GM19395 (cell line): ENCODE data around the gene FANCD2.
"Not testable (repeated sequence)": the region's sequence is repeated elsewhere in the genome, so short reads cannot be mapped to it uniquely, and the experiment has no call there.

ENCODE experiments used
- ATAC-seq: cut with Tn5 transposase; IDR thresholded peaks from one replicate; pipeline ENCODE4 v1.9.1; 2021; ENCODE audit warnings: mild to moderate bottlenecking, moderate library complexity; ENCODE audit not compliant: unreplicated experiment

FANCD2 gene

DNA sequence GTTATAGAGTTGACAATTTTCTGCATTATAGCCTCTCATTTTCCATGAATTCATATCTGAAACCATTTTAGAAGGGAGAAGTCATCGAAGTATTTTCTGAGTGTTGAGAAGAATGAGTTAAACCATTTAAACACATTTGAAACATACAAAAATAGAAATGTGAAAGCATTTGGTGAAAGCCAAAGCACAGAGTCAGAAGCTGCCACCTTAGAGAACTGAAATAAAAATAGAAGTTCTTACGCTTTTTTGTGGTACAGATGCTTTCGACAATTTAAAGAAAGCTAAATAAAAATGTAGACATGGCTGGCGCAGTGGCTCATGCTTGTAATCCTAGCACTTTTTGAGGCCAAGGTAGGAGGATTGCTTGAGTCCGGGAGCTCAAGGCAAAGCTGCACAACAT lies 72.8 kb downstream of the FANCD2 start:
- ATAC-seq = no peak

DNA sequence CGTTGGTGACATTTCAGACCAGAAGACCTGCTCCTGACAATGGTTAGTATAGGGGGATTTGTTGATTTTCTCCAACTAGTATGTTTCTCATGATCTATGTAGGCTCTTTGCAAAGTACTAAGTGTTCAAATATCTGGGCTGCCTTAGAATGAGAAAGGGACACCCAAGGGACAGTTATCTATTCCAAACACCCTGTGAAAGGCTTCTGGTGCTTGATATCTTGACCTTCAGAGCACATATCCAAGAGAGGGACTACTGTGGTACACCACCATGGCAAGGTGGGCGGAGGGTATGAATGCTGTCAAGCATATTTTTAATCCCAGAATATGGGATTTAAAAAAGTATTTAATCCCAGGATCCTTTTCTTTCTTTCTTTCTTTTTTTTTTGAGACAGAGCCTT lies 80.7 kb downstream of the FANCD2 start:
- no peak for ATAC-seq

DNA sequence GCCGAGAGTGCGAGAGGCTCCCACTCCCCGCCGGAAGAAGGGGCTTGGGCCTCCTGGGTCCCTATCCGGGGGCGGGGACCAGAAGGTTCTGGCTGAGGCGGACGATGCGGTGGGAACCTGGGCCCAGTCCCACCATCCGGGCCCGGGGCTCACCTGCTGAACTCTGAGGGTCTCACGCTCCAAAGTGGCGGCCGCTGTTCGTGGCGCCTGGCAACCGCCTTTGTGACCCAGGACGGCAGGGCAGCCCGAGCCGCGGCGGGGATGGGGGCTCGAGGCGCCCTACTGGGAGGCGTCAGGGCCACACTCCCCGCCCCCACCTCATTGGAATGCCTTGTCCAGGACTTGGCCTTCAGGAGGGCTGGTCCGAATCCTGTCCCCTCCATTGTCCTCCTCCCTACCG lies 81.9 kb downstream of the FANCD2 start, which contains the start of gene FANCD2OS:
TSS of gene FANCD2OS (minus strand) at position 165 of the 400 bp plus-strand sequence. CDS start 3,481 bp downstream, outside the sequence.
- ATAC-seq = no peak

DNA sequence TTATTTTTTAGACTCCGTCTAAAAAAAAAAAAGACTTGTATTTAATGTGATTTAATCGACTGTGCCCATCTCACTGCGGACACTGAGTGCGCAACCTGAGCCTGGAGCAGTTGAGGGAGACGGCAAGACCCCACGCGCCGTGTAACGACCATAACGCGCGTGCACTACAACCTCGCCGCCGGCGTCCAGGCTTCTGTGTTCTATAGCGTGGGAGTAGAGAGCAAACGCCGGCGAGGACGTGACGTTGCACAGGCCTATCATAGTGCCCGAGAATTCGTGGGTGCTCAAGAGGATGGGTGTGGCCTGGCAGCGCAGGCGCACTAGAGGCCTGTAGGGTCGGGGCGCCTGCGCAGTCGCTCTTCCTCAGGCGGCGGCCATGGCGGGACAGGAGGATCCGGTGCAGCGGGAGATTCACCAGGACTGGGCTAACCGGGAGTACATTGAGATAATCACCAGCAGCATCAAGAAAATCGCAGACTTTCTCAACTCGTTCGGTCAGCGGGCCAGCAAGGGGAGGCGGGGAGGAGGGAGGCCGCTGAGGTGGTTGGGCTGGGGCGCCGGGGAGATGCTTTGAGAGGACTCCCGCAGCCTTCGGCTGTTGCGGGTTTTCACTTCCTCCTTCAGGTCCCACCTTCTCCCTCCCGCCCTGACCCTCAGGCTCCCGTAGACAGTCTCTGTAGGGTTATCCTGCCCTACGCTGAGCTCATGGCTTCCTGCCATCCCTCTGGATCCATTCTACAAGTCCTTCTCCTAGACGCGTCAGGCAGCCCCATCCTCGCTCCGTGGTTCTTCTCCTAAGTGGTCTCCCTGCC lies 89.3 kb downstream of the FANCD2 start, which contains the start of gene BRK1:
TSS of gene BRK1 (plus strand) at position 350 of the 812 bp plus-strand sequence. CDS start at position 377, 27 bp downstream.
- ATAC-seq = peak; percentile 97

DNA sequence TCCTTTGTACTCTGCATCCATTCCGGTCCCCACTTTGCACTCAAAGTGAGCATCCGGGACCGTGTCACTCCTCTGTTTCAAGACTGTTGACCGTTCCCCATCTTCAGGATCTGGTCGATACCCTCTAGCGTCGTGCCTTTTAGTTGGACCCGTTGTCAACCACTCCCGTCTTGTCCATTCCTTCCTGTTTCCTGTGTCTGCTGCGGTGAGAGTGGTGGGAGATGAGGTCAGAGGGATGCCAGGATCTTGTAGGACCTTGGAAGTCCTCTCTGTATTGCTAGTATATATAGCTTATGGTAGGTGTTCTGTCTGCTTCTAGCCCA lies 89.9 kb downstream of the FANCD2 start:
- no peak for ATAC-seq

DNA sequence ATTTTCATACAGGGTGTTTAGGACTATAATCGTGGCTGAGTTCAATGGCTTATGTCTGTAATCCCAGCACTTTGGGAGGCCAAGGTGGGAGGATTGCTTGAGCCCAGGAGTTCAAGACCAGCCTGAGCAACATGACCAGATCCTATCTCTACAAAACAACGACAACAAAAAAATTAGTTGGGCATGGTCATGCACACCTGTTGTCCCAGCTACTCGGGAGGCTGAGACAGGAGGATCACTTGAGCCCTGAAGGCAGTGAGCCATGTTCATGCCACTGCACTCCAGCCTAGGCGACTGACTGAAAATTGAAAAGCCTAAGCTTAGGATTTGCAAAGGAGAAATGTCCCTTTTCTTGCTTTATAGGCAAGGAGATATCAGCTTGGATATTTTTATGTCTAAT lies 90.7 kb downstream of the FANCD2 start:
- ATAC-seq = no peak

DNA sequence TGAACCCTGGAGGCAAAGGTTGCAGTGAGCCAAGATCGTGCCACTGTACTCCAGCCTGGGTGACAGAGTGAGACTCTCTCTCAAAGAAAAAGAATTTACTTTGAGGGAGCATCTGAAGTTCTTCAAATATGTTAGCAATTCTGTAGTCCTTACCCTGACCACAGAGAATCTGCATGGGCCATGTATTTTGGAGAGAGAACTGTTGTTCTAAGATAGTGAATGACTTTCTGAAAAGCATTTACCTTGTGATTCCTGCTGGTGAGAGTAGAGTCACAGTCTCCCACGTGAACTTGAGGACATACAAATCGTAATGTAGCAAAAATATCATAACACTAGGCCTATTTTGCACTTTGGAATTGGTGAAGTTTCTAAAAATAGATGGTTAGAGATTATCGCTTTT lies 93.1 kb downstream of the FANCD2 start:
- ATAC-seq = no peak

DNA sequence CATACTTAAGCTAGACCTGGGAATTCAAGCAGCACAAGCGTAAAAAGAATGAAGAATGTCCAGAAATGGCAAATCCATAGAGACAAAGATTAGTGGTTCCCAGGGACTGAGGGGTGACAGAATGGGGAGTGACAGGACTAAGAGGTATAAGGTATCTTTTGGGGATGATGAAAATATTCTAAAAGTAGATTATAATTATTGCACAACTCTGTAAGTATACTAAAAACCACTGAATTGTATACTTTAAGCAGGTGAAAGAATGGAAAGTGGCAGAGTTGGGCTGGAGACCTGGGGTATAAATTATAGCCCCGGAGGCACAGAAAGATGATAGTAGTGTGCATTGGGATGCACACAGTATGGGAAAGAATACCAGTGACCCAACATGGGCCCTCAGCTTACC lies 94.8 kb downstream of the FANCD2 start:
- ATAC-seq = no peak

DNA sequence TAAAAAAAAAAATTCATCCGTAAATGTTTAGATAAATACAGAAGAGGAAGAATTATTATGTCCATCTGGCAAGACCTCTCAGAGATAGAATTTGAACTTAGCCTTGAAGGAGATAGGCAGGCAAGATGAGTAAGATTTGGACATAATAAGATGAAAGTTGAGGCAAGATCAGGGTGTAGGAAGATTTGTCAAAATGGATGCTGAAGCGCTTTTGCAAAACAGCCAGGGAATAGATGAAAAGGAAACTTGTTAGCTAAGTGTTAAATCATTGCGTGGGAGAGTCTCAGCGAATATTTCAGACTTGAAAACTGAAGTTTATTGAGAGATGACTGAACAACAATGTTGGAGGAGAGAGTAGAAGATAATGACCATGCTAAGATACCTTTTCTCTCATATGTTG lies 96.5 kb downstream of the FANCD2 start:
- ATAC-seq = no peak

DNA sequence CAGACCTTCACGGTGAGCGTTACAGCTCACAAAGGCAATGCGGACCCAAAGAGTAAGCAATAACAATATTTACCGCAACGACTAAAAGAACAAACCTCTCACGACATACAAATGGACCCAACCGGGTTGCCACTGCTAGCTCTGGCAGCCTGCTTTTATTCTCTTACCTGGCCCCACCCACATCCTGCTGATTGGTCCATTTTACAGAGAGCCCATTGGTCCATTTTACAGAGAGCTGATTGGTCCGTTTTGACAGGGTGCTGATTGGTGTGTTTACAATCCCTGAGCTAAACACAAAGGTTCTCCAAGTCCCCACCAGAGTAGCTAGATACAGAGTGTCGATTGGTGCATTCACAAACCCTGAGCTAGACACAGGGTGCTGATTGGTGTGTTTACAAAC lies 109.6 kb downstream of the FANCD2 start:
- not testable (repeated sequence) for ATAC-seq

DNA sequence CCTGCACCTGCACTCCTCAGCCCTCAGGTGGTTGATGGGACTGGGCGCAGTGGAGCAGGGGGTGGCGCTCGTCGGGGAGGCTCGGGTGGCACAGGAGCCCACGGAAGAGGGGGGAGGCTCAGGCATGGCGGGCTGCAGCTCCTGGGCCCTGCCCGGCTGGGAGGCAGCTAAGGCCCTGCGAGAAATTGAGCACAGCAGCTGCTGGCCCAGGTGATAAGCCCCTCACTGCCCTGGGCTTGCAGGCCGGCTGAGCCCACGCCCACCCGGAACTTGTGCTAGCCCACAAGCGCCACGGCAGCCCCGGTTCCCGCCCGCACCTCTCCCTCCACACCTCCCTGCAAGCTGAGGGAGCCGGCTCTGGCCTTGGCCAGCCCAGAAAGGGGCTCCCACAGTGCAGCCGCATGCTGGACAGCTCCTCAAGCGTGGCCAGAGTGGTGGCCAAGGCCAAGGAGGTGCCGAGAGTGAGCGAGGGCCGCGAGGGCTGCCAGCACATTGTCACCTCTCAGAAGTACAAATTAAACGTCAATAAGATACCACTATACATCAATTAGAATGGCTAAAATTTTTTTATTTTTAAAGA lies 110.3 kb downstream of the FANCD2 start:
- no peak for ATAC-seq

DNA sequence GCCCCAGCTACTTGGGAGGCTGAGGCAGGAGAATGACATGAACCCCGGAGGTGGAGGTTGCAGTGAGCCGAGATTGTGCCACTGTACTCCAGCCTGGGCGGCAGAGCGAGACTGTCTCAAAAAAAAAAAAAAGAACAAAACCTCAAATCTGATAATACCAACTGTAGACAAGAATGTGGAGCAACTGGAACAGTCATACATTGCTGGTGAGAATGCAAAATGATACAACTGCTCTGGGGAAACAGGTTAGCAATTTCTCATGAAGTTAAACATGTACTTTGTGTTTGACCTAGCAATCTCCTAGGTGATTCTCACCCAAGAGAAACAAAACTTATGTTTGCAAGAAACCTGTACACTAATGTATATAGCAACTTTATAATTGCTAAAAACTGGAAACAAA lies 110.9 kb downstream of the FANCD2 start:
- no peak for ATAC-seq

DNA sequence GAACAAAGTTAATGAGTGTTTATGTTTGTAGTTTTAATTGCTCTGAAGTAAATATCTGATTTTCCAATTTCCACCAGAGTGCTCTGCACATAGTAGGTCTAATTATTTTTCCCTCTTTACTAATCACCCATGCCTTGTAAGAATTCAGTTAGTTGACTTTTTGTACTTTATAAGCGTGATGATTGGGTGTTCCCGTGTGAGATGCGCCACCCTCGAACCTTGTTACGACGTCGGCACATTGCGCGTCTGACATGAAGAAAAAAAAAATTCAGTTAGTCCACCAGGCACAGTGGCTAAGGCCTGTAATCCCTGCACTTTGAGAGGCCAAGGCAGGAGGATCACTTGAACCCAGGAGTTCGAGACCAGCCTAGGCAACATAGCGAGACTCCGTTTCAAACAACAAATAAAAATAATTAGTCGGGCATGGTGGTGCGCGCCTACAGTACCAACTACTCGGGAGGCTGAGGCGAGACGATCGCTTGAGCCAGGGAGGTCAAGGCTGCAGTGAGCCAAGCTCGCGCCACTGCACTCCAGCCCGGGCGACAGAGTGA lies 114.8 kb downstream of the FANCD2 start:
- ATAC-seq = no peak

DNA sequence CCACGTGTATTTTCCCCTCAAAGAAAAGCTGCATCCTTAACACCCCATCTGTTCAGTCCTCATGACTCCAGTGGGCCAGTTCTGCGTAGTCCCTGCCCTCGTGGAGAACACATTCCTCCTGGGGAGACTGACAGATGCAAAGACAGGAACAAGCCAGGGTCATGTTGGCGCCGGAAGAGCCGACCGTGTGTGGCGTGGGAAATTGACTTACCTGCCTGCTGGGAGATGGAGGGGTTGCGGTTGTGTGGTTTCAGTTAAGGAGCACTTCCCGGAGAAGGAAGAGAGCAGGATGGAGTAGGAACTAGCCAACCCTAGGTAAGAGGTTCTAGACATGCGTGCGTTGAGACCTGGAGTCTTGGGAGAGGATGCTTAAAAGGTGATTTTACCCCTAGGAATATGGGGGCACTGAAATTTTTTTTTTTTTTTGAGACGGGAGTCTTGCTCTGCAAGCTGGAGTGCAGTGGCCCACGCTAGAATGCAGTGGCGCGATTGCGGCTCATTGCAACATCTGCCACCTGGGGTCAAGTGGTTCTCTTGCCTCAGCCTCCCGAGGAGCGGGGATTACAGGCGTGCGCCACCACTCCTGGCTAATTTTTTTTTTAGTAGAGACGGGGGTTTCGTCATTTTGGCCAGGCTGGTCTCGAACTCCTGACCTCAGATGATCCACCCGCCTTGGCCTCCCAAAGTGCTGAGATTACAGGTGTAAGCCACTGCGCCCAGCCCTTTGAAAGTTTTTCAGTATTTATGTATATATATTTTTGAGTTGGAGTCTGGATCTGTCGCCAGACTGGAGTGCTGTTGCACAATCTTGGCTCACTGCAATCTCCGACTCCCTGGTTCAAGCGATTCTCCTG lies 116.7 kb downstream of the FANCD2 start:
- ATAC-seq = no peak

DNA sequence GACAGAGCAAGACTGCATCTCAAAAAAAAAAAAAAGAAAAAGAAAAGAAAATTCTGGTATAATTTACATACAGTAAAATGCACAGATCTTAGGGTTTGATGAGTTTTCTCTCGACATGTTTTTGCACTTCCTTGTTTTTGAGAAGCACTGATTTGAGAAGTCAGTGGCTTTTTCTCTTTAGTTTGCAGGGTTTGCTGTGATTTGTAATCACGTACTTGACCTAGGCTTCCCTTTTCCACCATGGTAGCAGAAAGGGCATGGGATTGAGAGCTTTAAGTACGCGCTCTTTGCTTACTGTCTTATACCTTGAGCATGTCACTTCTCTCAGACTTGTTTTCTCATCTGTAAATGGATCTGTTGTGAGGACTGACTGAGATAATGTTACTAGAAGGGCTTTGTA lies 119.4 kb downstream of the FANCD2 start:
- ATAC-seq = no peak

DNA sequence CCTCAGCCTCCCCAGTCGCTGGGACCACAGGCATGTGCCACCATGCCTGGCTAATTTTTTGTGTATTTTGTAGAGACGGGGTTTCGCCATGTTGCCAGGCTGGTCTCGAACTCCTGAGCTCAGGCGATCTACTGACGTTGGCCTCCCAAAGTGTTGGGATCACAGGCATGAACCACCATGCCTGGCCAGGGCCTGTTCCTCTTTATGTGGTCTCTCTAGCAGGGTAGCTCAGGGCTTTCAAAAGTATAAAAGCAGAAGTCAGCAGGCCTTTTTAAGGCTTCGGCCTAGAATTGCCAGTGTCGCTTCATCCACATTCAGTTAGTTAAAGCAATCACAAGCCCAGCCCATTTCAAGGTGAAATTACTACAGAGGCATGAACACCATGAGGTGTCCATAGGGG lies 123.0 kb downstream of the FANCD2 start:
- no peak for ATAC-seq

DNA sequence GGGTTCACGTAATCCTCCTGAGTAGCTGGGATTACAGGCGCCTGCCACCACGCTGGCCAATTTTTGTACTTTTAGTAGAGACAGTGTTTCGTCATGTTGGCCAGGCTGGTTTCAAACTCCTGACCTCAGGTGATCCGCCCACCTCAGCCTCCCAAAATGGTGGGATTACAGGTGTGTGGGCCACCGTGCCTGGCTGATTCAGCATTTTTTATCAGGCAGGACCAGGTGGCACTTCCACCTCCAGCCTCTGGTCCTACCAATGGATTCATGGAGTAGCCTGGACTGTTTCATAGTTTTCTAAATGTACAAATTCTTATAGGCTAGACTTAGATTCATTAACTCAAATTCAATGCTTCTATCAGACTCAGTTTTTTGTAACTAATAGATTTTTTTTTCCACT lies 124.8 kb downstream of the FANCD2 start:
- ATAC-seq = no peak
